ENCODE data around the gene PPARD. TPM values are rescaled to one million over a fixed set of nuclear protein-coding genes. Genes with fewer than 3 reads are reported as not detected.

PPARD gene
- total RNA-seq, 1 experiment from 2014 or later, result 38.4 TPM

- ChIA-PET RAD21 (ENCODE audit: low non-redundant PET in 1 of 2, low total read pairs in 2 of 2, uncharacterized antibody in 2 of 2, unreplicated experiment in 2 of 2) (interaction anchor here in 1 of 2 experiments (1.3 kb wide), 1 partner anchor 24 kb away, joined by 3 read pairs; no protein-coding TSS in a partner anchor), POLR2A (interaction anchor here (0.6 to 4.1 kb wide), 3 partner anchors 12 to 309 kb away, joined by 4 to 48 read pairs (median 4); no protein-coding TSS in a partner anchor), CTCF (interaction anchor here (0.9 to 1.6 kb wide), 3 partner anchors 11 to 263 kb away, joined by 3 to 5 read pairs (median 3); no protein-coding TSS in a partner anchor)
- DNase-seq (ENCODE audit: low read depth, low spot score), result no peak
- peaks cover 35% of the 10 kb centered on the region for H3K79me2 ChIP-seq (ENCODE audit: insufficient read depth, low read length)
- H3K4me2 ChIP-seq (ENCODE audit: low read length), result no peak overlapping the region
- H3K36me3 ChIP-seq (ENCODE audit: control insufficient read depth in 1 of 2, insufficient read depth in 2 of 2, low read length in 2 of 2), result peaks cover 16 to 36% of the 10 kb centered on the region in 2 experiments; a peak in 3 of 4 replicates
- H3K9me2 ChIP-seq (ENCODE audit: insufficient read depth), result no peaks in the 10 kb centered on the region
- peak; percentile 14; the same call in 1 of the 2 replicates for ATAC-seq
- no peak overlapping the region for H3K9ac ChIP-seq (ENCODE audit: low read length)
- no TSS peak for BruUV-seq (replicated peaks)
- H2AFZ ChIP-seq (ENCODE audit: low read depth, low read length, poor library complexity, severe bottlenecking), result no peak overlapping the region
- H4K20me1 ChIP-seq (ENCODE audit: insufficient read depth), result peaks cover 36% of the 10 kb centered on the region; the same call in 1 of the 2 replicates
- H3K27me3 ChIP-seq (ENCODE audit: insufficient read depth, low read length), result no peaks in the 10 kb centered on the region
- no peaks in the 10 kb centered on the region for H3K9me3 ChIP-seq (ENCODE audit: control insufficient read depth in 1 of 2, insufficient read depth in 1 of 2, low read depth in 1 of 2, low read length in 2 of 2)
- peaks cover 11 to 24% of the 10 kb centered on the region in 2 experiments; a peak in 3 of 4 replicates for H3K4me1 ChIP-seq (ENCODE audit: control insufficient read depth in 1 of 2, insufficient read depth in 2 of 2, low read length in 2 of 2)
- H3K27ac ChIP-seq (ENCODE audit: low read depth, low read length), result peak overlapping the region; percentile 46
- no peak overlapping the region for H3K4me3 ChIP-seq (replicated peaks in 1 of 2; ENCODE audit: low read depth in 1 of 2, low read length in 2 of 2)
- TF ChIP-seq EZH2 (IDR thresholded peaks at IDR 0.05), result no peak
- no peak for TF ChIP-seq SP1 (IDR thresholded peaks at IDR 0.05; ENCODE audit: low read depth)
- TF ChIP-seq YY1 (IDR thresholded peaks at IDR 0.05; ENCODE audit: extremely low read depth, insufficient replicate concordance, low read depth, low read length), result no peak
- no peak for TF ChIP-seq EGR1 (IDR thresholded peaks at IDR 0.05; ENCODE audit: low read depth)
- no peak for TF ChIP-seq ZFX (IDR thresholded peaks at IDR 0.05)
- TF ChIP-seq TCF7L2 (IDR thresholded peaks at IDR 0.05; ENCODE audit: borderline replicate concordance, extremely low read depth, insufficient read depth, insufficient read length), result no peak
- TF ChIP-seq, protein P1, sequence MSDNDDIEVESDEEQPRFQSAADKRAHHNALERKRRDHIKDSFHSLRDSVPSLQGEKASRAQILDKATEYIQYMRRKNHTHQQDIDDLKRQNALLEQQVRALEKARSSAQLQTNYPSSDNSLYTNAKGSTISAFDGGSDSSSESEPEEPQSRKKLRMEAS (IDR thresholded peaks at IDR 0.05), result no peak
- TF ChIP-seq, protein P2, sequence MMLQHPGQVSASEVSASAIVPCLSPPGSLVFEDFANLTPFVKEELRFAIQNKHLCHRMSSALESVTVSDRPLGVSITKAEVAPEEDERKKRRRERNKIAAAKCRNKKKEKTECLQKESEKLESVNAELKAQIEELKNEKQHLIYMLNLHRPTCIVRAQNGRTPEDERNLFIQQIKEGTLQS (IDR thresholded peaks at IDR 0.05), result no peak
- intact Hi-C loops (cut with micrococcal nuclease), result no loop called here
Measured at GRCh38 chr6:35473850-35474130, 131.4 kb downstream of the PPARD start.
